Activated CD8-positive, alpha-beta memory T cell treated with anti-CD3 and anti-CD28 coated beads, Interleukin-2, amount 10 ng/mL, durations not matched to agents 7 days and 5 days (primary cell): ENCODE results near the gene SIGLECL1. TPM values are rescaled to one million over a fixed set of nuclear protein-coding genes. Genes with fewer than 3 reads are reported as not detected.

Experiments used
- ATAC-seq: fragments of 150-1000 bp; cut with Tn5 transposase; one replicate; pipeline ENCODE4 v1.10.0; 2021; ENCODE audit warnings: moderate library complexity
- CTCF ChIA-PET: fragments of 350-600 bp; sonication (Branson Sonifier 250); formaldehyde crosslinking; loops from one replicate; lab custom pipeline; 2021; ENCODE audit warnings: antibody characterized with exemption; lab: Charles Lee
- DNase-seq: peaks from one replicate; pipeline ENCODE4 v3.0.0-alpha.2; 2020
- H3K27ac Mint-ChIP-seq: one replicate; pipeline ENCODE4 v1.8.0; 2021; ENCODE audit warnings: mild to moderate bottlenecking, mixed read lengths
- H3K27me3 Mint-ChIP-seq: one replicate; pipeline ENCODE4 v1.8.0; 2021; ENCODE audit warnings: mixed read lengths
- H3K36me3 Mint-ChIP-seq: one replicate; pipeline ENCODE4 v1.8.0; 2021; ENCODE audit warnings: mild to moderate bottlenecking, mixed read lengths
- H3K4me1 Mint-ChIP-seq: one replicate; pipeline ENCODE4 v1.8.0; 2021; ENCODE audit warnings: mixed read lengths
- H3K4me3 Mint-ChIP-seq: one replicate; pipeline ENCODE4 v1.8.0; 2021; ENCODE audit warnings: mild to moderate bottlenecking, moderate library complexity, mixed read lengths
- H3K9me3 Mint-ChIP-seq: one replicate; pipeline ENCODE4 v1.8.0; 2022; ENCODE audit warnings: low read depth, mixed read lengths
- total RNA-seq, 2 experiments: library from RNA; stranded (reverse); gene quantifications; one replicate each; pipeline ENCODE4 v1.2.3, GENCODE V29; 2021

Gene SIGLECL1
- total RNA-seq, 2 experiments from 2014 or later: not detected

DNA sequence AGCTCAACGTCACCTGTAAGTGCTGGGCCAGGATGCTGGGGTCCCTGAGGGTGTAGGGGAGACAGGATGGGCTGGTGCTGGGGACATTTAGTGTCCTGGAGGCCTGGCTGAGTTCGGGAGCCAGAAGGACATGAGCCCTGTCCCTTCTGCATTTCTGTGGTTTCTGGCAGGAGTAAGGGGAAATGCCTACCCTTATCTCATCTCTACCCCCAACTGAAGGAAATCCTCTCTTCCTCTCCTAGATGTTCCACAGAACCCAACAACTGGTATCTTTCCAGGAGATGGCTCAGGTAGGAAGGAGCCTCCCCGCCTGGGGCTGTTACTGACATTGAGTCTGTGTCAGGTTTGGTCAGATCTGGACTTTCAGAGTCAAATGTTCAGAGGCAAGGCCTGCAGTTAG lies 24.8 kb upstream of the SIGLECL1 start:
- DNase-seq (no peak), ATAC-seq (peak; percentile 23)
- CTCF ChIA-PET: interaction anchor here (1.0 to 1.8 kb wide), 2 partner anchors 32 to 33 kb away, joined by 3 to 8 read pairs; no protein-coding TSS in a partner anchor
- Mint-ChIP-seq H3K4me3 (peak overlapping the region; percentile 55), H3K36me3 (no peaks in the 10 kb centered on the region), H3K27me3 (peaks cover 89% of the 10 kb centered on the region), H3K9me3 (no peaks in the 10 kb centered on the region), H3K4me1 (peaks cover 39% of the 10 kb centered on the region), H3K27ac (peak overlapping the region; percentile 44)

DNA sequence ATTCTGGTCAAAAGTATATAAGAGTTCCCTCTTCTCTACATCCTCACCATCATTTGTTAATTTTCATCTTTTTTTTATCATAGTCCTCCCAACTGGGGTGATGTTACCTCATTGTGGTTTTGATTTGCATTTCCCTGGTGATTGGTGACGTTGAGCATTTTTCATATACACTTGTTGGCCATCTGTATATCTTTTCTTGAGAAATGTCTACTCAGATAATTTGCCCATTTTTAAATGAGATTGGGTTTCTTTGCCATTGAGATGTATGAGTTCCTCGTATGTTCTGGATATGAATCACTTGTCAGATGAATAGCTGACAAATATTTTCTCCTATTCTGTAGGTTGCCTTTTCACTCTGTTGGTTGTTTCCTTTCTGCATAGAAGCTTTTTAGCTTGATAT lies 23.6 kb upstream of the SIGLECL1 start:
- DNase-seq: no peak
- ATAC-seq: peak; percentile 51
- H3K4me1 Mint-ChIP-seq: peaks cover 39% of the 10 kb centered on the region
- CTCF ChIA-PET: interaction anchor here (1.8 kb wide), 1 partner anchor 32 kb away, joined by 8 read pairs; no protein-coding TSS in a partner anchor
- H3K27ac Mint-ChIP-seq: peak overlapping the region; percentile 42
- H3K27me3 Mint-ChIP-seq: peaks cover 88% of the 10 kb centered on the region
- H3K36me3 Mint-ChIP-seq: peaks cover 2% of the 10 kb centered on the region
- H3K4me3 Mint-ChIP-seq: no peak overlapping the region
- H3K9me3 Mint-ChIP-seq: no peaks in the 10 kb centered on the region

DNA sequence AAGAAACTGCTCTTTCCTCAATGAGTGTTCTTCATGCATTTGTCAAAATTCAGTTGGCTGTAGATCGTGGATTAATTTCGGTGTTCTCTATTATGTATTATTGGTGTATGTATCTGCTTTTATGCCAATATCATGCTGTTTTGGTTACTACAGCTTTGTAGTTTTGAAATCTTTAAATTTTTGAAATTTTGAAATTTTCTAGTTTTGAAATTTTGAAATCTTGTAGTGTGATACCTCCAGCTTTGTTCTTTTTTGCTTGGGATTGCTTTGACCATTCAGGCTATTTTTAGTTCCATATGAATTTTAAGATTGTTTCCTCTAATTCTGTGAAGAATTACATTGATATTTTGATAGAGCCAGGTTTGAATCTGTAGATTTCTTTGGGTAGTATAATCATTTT lies 22.9 kb upstream of the SIGLECL1 start:
- H3K36me3 Mint-ChIP-seq: peaks cover 4% of the 10 kb centered on the region
- ATAC-seq: no peak
- no peak overlapping the region for H3K27ac Mint-ChIP-seq

DNA sequence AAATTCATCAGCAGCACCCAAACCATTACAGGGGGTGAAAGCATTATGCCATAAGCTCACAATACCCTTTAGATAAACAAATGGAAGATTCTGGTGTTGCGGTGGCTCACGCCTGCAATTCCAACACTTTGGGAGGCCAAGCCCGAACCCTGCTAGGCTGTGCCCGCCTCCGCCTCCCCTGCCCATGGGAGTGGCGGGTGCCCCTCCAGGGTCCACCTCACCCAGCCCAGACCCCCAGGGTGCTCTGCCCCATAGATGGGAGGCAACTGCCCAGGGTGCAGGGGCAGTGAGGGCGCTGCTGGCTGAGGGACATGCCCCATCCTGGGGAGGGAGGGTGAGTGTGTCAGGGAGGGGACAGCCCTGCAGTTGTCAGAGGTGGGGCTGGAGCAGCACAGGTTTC lies 10.0 kb upstream of the SIGLECL1 start:
- no peak for ATAC-seq
- Mint-ChIP-seq H3K27me3 (peaks cover 22% of the 10 kb centered on the region), H3K9me3 (no peaks in the 10 kb centered on the region), H3K4me3 (no peak overlapping the region), H3K27ac (no peak overlapping the region), H3K4me1 (peaks cover 22% of the 10 kb centered on the region), H3K36me3 (peaks cover 11% of the 10 kb centered on the region)
- no peak for DNase-seq
- CTCF ChIA-PET: no interaction called here

More for the DNA sequence above, 22.9 kb upstream of the SIGLECL1 start:
- Mint-ChIP-seq H3K4me1 (peaks cover 39% of the 10 kb centered on the region), H3K27me3 (peaks cover 89% of the 10 kb centered on the region), H3K4me3 (no peak overlapping the region), H3K9me3 (no peaks in the 10 kb centered on the region)
- CTCF ChIA-PET: no interaction called here
- no peak for DNase-seq

DNA sequence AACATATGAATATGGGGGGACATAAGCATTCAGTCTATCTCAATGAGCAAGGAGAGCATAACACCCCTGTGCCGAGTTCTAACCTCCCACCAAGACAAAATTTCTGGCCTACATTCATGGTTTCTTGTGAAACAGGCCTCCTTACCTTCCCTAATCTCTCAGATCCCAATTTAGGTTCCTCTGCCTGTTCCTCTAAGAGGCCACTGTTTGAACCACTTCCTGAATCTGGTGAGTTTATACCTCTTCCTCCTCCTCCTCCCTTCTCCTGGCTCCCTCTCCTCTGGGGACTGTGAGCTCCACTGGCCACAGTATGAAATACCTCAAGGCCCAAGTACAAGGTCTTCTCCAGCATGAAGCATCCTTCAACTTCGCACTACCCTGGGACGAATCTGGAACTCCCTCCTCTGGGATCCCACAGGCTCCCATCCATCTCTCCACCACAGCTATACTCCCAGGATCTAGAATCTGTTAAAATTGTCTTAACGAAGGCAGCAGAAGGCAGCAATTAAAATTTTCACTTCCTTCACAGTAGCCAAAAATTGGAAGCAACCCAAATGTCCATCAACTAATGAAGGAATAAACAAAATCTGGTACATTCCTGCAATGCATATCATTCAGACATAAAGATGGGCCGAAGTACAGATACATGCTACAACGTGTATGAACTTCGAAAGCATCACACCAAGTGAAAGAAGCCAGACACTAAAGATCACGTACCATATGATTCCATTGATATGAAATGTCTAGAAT lies 7.8 kb upstream of the SIGLECL1 start:
- Mint-ChIP-seq H3K27ac (no peak overlapping the region), H3K36me3 (peaks cover 11% of the 10 kb centered on the region), H3K4me1 (peaks cover 43% of the 10 kb centered on the region), H3K4me3 (no peak overlapping the region), H3K27me3 (peaks cover 22% of the 10 kb centered on the region), H3K9me3 (no peaks in the 10 kb centered on the region)
- ATAC-seq: no peak
- CTCF ChIA-PET: interaction anchor here (1.1 to 4.5 kb wide), 2 partner anchors 10 to 16 kb away, joined by 3 to 38 read pairs; no protein-coding TSS in a partner anchor
- no peak for DNase-seq

DNA sequence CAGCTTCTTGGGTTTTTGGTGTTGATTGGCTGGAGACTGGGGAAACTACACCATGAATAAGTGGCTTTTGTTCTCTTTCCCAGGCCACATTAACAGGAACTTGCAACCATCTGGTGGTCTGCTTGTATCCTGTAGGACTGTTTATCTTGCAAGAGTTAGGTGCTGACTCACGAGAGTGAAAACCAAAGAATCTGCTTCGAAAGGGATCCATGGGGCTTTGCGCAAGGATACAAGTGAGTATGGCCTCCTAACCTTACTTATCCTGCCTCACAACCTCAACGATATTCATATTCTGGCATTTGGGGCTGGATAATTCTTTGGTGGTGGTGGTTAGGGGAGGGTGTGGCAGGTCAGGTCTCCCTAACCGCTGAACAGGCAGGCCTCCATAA lies 4.7 kb upstream of the SIGLECL1 start:
- peak; percentile 61 for ATAC-seq
- H3K9me3 Mint-ChIP-seq: peaks cover 3% of the 10 kb centered on the region
- peaks cover 22% of the 10 kb centered on the region for H3K27me3 Mint-ChIP-seq
- H3K27ac Mint-ChIP-seq: peak overlapping the region; percentile 84
- DNase-seq: peak; percentile 65
- H3K36me3 Mint-ChIP-seq: peaks cover 15% of the 10 kb centered on the region
- CTCF ChIA-PET: interaction anchor here (1.9 to 4.5 kb wide), 2 partner anchors 13 to 88 kb away, joined by 10 to 38 read pairs; no protein-coding TSS in a partner anchor
- H3K4me3 Mint-ChIP-seq: peak overlapping the region; percentile 47
- peaks cover 66% of the 10 kb centered on the region for H3K4me1 Mint-ChIP-seq

DNA sequence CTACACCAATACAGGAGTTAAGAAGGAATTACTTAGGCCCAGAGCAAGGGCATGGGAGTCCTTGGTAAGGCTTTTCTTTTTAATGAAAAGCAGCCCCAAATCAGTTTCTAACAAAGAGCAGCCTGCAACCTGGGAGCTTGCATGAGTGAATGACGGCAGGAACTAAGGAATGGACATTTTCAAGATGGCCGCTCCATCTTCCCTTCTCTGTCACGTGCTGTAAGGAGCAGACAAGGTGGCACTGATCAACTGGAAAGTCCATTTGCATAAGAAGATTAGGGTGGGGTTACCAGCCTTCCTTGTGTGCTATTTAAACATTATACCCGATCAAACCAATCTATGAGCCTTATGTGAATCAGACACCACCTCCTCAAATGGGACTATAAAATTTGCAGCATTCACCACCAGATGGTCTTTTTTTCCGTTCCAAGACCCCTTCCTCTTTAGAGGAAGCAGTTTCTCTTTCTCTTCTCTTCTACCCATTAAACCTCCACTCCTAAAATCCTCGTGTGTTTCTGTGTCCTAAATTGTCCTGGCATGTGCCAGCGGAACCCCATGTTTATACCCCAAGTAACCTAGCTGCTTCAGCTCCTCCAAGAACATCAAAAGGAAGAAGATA lies 2.8 kb upstream of the SIGLECL1 start:
- no peak overlapping the region for H3K4me3 Mint-ChIP-seq
- no peak for DNase-seq
- peaks cover 77% of the 10 kb centered on the region for H3K4me1 Mint-ChIP-seq
- H3K36me3 Mint-ChIP-seq: peaks cover 14% of the 10 kb centered on the region
- CTCF ChIA-PET: interaction anchor here (1.0 to 2.5 kb wide), 4 partner anchors 10 to 124 kb away, joined by 3 to 14 read pairs (median 5); partner anchors contain the start of gene NKG7
- no peak for ATAC-seq
- peaks cover 10% of the 10 kb centered on the region for H3K27me3 Mint-ChIP-seq
- peak overlapping the region; percentile 79 for H3K27ac Mint-ChIP-seq
- H3K9me3 Mint-ChIP-seq: peaks cover 3% of the 10 kb centered on the region

DNA sequence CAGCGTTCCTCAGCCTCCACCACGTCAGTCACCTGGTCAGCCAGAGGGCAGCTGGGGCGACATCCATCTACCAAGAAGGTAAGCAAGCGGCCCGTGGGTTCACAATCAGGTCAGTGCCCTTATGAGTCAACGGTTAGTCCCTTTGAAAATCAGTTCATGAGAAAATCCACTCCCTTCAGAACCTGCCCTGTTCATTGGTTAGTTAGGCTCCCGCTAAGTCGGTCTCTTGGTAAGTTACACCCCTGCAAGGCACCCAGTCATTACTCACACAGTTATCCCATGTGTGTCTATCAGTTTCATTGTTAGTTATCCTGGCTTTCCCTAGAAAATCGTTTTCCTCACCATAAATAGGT lies 564 bp downstream of the SIGLECL1 start:
- Mint-ChIP-seq H3K36me3 (peaks cover 12% of the 10 kb centered on the region), H3K4me1 (peaks cover 82% of the 10 kb centered on the region), H3K27ac (no peak overlapping the region), H3K4me3 (no peak overlapping the region), H3K27me3 (no peaks in the 10 kb centered on the region), H3K9me3 (peaks cover 3% of the 10 kb centered on the region)
- no peak for ATAC-seq
- CTCF ChIA-PET: interaction anchor here (1.2 to 2.8 kb wide), 2 partner anchors 8 to 93 kb away, joined by 3 to 11 read pairs; no protein-coding TSS in a partner anchor
- no peak for DNase-seq

DNA sequence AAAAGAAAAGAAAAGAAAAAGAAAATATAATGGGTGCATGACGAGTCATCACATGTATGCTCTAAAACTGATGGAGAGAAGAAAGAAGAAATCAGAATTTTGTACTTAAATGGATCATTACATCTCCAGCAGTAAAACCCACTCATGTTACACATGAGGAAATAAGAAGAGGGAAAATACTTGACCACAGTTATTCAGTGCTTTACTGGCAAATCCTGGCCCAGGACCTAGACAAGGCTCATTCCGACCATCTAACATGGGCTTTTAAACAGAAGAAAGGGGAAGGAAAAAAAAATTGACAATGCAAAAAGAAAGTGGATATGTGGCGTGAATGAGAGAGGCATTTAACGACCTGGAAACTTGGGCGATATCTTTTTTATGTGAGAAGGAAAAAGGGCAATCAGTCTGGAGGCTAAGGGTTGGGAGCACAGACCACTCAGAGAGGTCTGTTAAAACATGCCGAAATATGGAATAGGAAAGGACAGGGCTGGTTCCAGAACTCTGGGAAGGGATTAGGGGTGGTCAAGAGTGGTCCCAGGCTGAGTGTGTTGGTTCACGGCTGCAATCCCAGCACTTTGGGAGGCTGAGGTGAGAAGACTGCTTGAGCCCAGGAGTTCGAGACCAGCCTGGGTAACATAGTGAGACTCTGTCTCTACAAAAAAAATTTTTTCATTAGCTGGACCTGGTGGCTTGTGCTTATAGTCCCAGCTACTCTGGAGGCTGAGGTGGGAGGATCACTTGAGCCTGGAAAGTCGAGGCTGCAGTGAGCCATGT lies 1.6 kb downstream of the SIGLECL1 start:
- ATAC-seq (no peak), DNase-seq (no peak)
- peaks cover 3% of the 10 kb centered on the region for H3K9me3 Mint-ChIP-seq
- H3K4me3 Mint-ChIP-seq: no peak overlapping the region
- peaks cover 80% of the 10 kb centered on the region for H3K4me1 Mint-ChIP-seq
- H3K27ac Mint-ChIP-seq: peak overlapping the region; percentile 92
- CTCF ChIA-PET: interaction anchor here (1.1 to 1.7 kb wide), 4 partner anchors 84 to 156 kb away, joined by 3 to 15 read pairs (median 4); no protein-coding TSS in a partner anchor
- no peaks in the 10 kb centered on the region for H3K27me3 Mint-ChIP-seq
- peaks cover 14% of the 10 kb centered on the region for H3K36me3 Mint-ChIP-seq

DNA sequence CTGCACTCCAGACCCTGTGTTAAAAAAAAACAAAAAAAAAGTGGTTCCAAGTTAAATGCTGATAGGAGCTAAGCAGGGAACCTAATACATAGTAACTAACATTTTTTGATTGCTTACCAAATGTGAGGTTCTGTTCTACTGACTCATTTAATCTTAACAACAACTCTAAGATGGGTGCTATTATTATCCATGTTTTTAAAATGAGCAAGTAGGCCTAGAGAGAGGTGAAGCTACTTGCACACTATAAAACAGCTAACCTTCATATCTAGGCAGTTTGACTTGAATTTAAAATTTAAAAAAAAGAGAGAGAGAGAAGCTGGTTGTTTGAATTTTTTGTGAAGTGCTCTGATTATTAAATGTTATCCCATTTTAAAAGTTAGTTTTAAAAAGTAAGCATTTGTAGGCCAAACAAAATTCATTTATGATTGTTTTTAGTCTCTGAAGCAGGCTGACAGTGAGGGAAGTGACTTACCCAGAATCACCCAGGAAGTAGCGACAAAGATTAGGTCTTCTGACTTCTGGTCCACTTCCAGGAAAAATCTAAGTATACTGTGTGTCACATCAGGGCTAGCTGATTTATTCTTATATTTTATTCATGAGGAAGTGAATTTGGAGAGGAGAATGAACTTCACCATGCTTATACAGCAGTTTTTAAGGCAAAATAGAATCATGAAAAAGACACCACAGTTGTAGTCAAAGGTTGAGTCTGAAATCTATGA lies 2.4 kb downstream of the SIGLECL1 start:
- CTCF ChIA-PET: interaction anchor here (1.1 to 1.7 kb wide), 4 partner anchors 85 to 156 kb away, joined by 3 to 15 read pairs (median 4); no protein-coding TSS in a partner anchor
- H3K9me3 Mint-ChIP-seq: peaks cover 3% of the 10 kb centered on the region
- peaks cover 80% of the 10 kb centered on the region for H3K4me1 Mint-ChIP-seq
- DNase-seq (no peak), ATAC-seq (peak; percentile 32)
- H3K4me3 Mint-ChIP-seq: no peak overlapping the region
- H3K36me3 Mint-ChIP-seq: peaks cover 12% of the 10 kb centered on the region
- no peaks in the 10 kb centered on the region for H3K27me3 Mint-ChIP-seq
- peak overlapping the region; percentile 92 for H3K27ac Mint-ChIP-seq

DNA sequence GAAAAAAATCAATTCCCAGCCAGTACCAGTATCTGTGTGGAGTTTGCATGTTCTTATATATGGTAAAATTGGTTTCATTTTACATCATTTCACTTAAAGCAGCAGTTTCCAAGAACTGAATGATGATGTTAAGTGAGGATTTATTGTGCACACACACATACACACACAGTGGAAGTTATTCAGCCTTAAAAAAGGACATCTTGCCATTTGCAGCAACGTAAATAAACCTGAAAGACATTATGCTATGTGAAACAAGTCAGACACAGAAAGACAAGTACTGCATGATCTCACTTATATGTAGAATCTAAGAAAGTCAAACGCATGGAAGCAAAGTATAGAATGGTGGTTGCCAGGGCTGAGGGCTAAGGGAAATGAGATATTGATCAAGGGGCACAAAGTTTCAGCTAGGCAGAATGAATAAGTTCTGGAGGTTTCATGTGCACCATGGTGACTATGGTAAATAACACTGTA lies 5.3 kb downstream of the SIGLECL1 start:
- Mint-ChIP-seq H3K9me3 (no peaks in the 10 kb centered on the region), H3K4me3 (peak overlapping the region; percentile 49), H3K27ac (peak overlapping the region; percentile 92), H3K4me1 (peaks cover 72% of the 10 kb centered on the region), H3K27me3 (peaks cover 12% of the 10 kb centered on the region), H3K36me3 (peaks cover 8% of the 10 kb centered on the region)
- peak; percentile 83 for ATAC-seq
- CTCF ChIA-PET: interaction anchor here (0.6 to 5.9 kb wide), 6 partner anchors 11 to 700 kb away, joined by 3 to 204 read pairs (median 20); no protein-coding TSS in a partner anchor
- peak; percentile 59 for DNase-seq

DNA sequence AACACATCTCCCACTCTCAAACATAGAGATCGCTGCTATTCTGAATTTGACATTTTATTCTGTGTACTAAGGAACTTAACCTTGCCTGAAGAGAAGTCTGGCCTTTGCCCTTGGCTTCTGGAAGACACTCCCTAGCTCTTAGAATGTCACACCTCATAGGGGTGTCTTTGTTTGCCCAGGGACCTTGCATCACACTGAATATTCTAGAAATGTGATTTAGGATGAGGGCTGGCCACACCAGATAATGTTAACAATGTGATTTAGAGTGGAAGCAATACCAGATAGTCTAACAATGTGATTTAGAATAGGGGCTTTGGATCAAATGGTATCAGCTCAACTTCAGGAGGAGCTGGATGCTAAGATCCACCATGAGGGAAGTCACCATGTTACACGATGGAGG lies 6.6 kb downstream of the SIGLECL1 start:
- no peak for ATAC-seq
- H3K4me1 Mint-ChIP-seq: peaks cover 62% of the 10 kb centered on the region
- H3K27me3 Mint-ChIP-seq: peaks cover 22% of the 10 kb centered on the region
- H3K27ac Mint-ChIP-seq: peak overlapping the region; percentile 86
- peaks cover 2% of the 10 kb centered on the region for H3K36me3 Mint-ChIP-seq
- DNase-seq: no peak
- no peak overlapping the region for H3K4me3 Mint-ChIP-seq
- H3K9me3 Mint-ChIP-seq: no peaks in the 10 kb centered on the region
- CTCF ChIA-PET: interaction anchor here (0.7 to 5.9 kb wide), 12 partner anchors 9 to 701 kb away, joined by 3 to 204 read pairs (median 4); partner anchors contain the start of gene CD33
